DMS 273 treated with DMSO at 0.1 percent for 48 hours (cell line): Measurements from ENCODE around the gene MALRD1.

Experiments
- DNase-seq: peaks from one replicate; lab custom pipeline; 2025; lab: John Stamatoyannopoulos, UW

MALRD1 gene

GRCh38 chr10:19782430-19783089 is 734.0 kb downstream of the MALRD1 start:
- DNase-seq, result no peak

- DNase-seq, result no peak
Observed at GRCh38 chr10:19783721-19784120, 735.1 kb downstream of the MALRD1 start.
